Activated CD8-positive, alpha-beta memory T cell treated with anti-CD3 and anti-CD28 coated beads, Interleukin-2, amount 50 U/mL, for 1 hour (primary cell): ENCODE data around the gene ASIC5.
"Not testable (repeated sequence)": the region's sequence is repeated elsewhere in the genome, so short reads cannot be mapped to it uniquely, and the experiment has no call there.

ENCODE experiments used
- DNase-seq: peaks from one replicate; pipeline ENCODE4 v3.0.0-alpha.2; 2020; ENCODE audit errors: extremely low read depth

ASIC5 gene

DNA sequence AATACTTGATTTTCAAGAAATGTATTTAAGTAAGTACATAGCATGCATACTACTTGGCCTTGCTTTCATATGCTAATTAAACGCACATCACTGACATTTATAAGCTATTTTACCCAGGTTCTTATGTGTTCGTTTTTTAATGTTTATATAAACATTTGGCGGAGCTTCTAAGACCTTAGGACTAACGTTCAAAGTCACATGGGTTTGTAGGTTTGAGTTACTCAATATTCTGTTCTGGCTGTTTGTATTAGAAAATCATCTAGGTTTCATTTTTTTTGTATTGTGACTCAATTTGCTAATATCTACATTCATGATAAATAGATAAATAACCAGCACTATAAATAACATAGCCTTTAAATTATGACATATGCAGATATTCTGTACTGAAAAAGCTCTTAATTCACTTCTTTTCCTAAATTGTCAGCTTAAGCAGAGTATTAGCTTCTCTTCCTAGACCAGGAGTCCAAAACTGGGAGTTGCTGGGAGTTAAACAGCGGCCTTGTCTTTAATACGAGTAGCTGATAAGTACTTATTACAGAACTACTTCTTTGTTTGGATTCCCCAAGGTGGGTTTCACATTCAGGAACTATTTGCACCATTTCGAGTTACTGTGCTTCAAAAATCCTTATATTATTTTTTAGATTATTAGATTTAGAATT is 65.3 kb downstream of the ASIC5 start:
- no peak for DNase-seq

DNA sequence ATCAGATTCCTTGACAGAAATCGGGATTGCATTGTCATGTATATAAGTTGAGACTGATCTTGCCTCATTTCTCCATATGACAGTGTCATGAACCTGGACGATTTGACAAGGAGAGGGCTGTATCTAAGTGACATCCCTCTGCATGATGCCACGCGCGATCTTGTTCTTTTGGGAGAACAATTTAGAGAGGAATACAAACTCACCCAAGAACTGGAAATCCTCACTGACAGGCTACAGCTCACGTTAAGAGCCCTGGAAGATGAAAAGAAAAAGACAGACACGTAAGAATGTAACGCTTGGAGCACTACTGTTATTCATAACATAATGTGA is 66.3 kb downstream of the ASIC5 start:
- no peak for DNase-seq

DNA sequence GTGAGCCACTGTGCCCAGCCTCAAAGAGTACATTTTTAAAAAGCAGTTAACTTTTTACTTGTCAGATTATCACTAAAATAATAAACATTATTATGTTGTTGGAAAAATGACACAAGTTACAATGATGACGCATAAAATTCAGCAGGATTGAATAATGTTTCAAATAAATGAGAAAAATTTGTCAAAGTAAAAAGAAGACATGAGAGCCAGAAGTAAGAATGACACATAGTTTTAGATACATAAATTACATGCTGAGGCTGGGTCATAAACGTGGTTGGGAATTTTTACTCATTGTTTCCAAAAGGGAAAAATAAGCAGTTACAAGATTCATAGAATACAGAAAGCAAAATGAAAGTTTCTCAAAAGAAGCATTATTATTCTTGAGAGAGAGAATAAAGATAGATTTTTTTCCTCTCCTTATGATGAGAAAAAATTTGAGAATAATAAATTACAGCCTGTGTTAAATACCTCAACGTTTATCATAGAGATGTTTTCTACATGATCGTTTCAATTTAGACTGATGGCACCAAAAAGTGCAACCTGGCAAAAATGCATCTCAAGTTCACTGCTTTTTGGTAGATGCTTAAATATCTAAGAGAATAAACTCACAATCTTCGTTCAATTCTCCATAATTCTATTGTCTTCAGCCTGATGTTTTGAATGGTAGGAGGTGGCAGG is 66.8 kb downstream of the ASIC5 start:
- no peak for DNase-seq

GRCh38 chr4:155797581-155797980 is 68.5 kb downstream of the ASIC5 start:
- DNase-seq: not testable (repeated sequence)

- DNase-seq: no peak
These were observed 70.1 kb downstream of the ASIC5 start for GRCh38 chr4:155795991-155796390.

- DNase-seq: no peak
These were observed 71.4 kb downstream of the ASIC5 start for GRCh38 chr4:155794589-155795236.

GRCh38 chr4:155789982-155790381 is 76.1 kb downstream of the ASIC5 start:
- no peak for DNase-seq

DNA sequence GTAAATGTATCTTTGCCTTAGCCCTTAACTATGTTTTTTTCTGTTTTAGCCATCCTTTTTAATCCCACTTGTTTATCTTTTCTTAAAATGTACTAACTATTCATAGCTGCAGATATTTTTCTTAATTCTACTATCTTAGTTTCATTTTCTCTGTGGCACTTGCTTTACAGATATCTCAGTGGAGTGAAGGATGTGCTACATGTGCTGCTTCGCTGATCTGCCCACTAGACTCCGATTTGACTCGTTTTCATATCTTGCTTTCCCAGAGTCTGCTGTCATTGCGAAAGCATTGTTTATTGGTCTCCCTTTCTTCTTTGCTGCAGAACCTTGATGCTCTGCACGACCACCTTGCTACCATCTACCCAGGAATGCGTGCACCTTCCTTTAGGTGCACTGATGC is 76.7 kb downstream of the ASIC5 start:
- DNase-seq: no peak

- no peak for DNase-seq
These were observed 78.9 kb downstream of the ASIC5 start for GRCh38 chr4:155787113-155787710.

GRCh38 chr4:155785828-155786227 is 80.2 kb downstream of the ASIC5 start:
- DNase-seq: no peak

DNA sequence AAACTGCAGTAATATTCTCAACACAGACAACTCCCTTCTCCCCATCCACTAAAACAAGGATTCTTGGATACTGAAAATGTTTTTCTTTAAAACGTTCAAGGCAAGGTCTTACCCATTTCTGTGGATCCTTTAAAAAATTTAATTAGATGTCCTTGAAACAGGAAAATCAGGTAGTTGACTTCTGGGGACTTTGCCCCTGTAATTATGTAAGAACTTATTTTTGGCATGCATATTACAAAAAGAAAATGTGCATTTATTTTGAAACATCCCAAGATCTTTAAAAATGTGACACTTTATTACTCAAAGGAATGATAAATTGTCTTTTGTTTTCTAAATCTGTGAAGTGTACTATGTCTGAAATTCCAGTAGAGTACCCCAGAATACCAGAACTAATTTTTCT is 81.4 kb downstream of the ASIC5 start:
- DNase-seq: no peak

DNA sequence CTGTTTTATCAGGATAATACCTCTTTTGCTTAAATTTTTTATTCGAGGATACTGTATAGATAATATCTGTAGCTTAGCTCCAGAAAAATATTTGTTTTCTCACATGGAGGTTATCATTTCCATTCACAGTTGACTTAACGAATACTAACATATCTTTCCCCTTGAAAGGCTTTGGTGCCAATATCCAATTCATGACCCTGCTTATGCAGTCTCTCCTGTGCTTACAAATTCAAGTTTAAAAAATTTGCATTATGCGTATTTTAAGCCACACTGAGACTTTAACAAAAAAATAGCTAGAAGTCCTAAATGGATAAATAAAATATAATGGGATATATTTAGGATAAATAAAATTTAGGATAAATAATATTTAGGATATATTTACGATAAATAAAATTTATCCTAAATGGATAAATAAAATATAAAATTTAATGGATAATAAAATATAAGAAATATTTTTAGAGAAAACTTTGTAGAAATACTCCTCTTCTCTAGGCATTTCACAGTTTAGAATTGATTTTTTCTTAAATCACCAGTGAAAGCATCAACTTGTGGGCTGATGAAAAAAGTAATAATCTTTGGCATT is 84.7 kb downstream of the ASIC5 start:
- no peak for DNase-seq

DNA sequence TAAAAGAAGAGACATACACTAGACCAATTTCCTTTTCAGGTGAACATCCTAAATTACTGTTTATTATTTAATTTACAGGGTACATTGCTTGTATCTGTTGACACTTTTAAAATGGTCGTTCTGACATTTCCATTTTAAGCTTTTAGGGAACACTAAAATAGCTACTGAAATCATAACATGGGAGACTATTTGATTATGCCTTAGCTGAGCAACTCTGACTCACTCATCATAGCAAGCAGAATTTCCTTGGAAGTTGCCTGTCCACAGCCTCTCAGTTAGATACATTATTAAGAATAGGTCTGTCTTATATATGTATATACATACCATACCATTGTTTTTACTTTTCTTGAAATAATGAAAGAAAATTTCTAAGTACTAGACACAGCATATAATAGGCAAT is 85.3 kb downstream of the ASIC5 start:
- DNase-seq: no peak
